AG04450 (cell line): ENCODE results near the gene BTBD3. TPM values are rescaled to one million over a fixed set of nuclear protein-coding genes. Genes with fewer than 3 reads are reported as not detected.

ENCODE experiments used
- CTCF ChIA-PET: fragments of 300-600, 350-600 bp; formaldehyde crosslinking; extraction: SDS; loops from one replicate; lab custom pipeline; 2022; ENCODE audit warnings: antibody characterized with exemption, inconsistent platforms; lab: Charles Lee
- POLR2A ChIA-PET: fragments of 350-600 bp; formaldehyde crosslinking; extraction: SDS; loops from one replicate; lab custom pipeline; 2021; ENCODE audit warnings: antibody characterized with exemption, inconsistent platforms; lab: Yijun Ruan, JAX
- DNase-seq: peaks from one replicate; pipeline ENCODE4 v3.0.0-alpha.2; 2011; ENCODE audit warnings: low read depth, low spot score
- H3K27ac ChIP-seq: one replicate; pipeline ENCODE4 v1.5.1; 2012; ENCODE audit warnings: low read depth, low read length, control low read depth
- H3K27me3 ChIP-seq: one replicate; pipeline ENCODE4 v1.6.0; 2012; ENCODE audit warnings: low read length; ENCODE audit not compliant: control insufficient read depth, insufficient read depth
- H3K4me3 ChIP-seq: 2 replicates; pipeline ENCODE4 v1.5.1; 2011; ENCODE audit warnings: mild to moderate bottlenecking, low read depth, low read length, control low read depth
- H3K9me3 ChIP-seq: 2 replicates; pipeline ENCODE4 v1.5.1; 2012; ENCODE audit warnings: low read length; ENCODE audit not compliant: control insufficient read depth, insufficient read depth
- polyA plus RNA-seq: library from polyadenylated mRNA; depleted of rRNA; stranded (reverse); fragments of >200 nt; gene quantifications from 2 replicates; pipeline ENCODE4 v1.2.3, GENCODE V29; 2011
- TF ChIP-seq, protein P1 (sequence below): IDR thresholded peaks from 2 replicates; pipeline ENCODE4 v1.5.1; 2011; ENCODE audit warnings: low read depth, low read length, control low read depth, inconsistent platforms

The BTBD3 gene
- polyA plus RNA-seq, 1 experiment: 55.5 TPM

DNA sequence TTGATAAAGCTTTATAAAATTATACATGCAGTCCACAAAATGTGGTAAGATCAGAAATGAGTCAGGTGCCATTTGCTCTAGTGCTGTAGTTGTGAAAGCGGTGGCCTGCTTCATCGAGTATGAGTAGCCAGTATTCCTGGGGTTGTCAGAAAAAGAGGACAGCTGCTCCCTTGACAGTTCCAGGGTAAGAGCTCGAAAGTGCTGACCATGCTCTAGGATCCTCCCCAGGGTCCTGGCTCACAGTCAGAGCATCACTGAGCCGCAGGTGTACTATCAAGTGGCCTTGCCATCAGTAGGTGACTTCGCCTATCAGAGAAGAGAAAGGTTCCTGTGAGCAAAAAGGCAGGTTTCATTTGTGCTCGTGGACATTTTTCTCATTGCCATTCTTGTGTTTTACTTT is 3.6 kb downstream of the BTBD3 start:
- no peaks in the 10 kb centered on the region for H3K9me3 ChIP-seq
- no peak for DNase-seq
- ChIA-PET CTCF (interaction anchor here (1.7 kb wide), 1 partner anchor 9 kb away, joined by 8 read pairs; no protein-coding TSS in a partner anchor), POLR2A (no interaction called here)
- no peak overlapping the region for H3K27ac ChIP-seq
- no peak overlapping the region for H3K4me3 ChIP-seq
- no peaks in the 10 kb centered on the region for H3K27me3 ChIP-seq
- TF ChIP-seq, protein P1, sequence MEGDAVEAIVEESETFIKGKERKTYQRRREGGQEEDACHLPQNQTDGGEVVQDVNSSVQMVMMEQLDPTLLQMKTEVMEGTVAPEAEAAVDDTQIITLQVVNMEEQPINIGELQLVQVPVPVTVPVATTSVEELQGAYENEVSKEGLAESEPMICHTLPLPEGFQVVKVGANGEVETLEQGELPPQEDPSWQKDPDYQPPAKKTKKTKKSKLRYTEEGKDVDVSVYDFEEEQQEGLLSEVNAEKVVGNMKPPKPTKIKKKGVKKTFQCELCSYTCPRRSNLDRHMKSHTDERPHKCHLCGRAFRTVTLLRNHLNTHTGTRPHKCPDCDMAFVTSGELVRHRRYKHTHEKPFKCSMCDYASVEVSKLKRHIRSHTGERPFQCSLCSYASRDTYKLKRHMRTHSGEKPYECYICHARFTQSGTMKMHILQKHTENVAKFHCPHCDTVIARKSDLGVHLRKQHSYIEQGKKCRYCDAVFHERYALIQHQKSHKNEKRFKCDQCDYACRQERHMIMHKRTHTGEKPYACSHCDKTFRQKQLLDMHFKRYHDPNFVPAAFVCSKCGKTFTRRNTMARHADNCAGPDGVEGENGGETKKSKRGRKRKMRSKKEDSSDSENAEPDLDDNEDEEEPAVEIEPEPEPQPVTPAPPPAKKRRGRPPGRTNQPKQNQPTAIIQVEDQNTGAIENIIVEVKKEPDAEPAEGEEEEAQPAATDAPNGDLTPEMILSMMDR: no peak

DNA sequence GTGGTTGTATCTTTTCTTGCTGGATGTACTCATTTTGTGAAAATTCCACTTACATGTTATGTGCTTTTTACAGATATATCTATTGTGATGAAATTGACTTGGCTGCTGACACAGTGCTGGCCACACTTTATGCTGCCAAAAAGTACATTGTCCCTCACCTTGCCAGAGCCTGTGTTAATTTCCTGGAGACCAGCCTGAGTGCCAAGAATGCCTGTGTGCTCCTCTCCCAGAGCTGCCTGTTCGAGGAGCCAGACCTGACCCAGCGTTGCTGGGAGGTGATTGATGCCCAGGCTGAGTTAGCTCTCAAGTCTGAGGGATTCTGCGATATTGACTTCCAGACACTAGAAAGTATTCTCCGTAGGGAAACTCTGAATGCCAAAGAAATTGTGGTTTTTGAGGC is 4.9 kb downstream of the BTBD3 start:
- no peak overlapping the region for H3K27ac ChIP-seq
- TF ChIP-seq, protein P1: no peak
- DNase-seq: no peak
- no peaks in the 10 kb centered on the region for H3K27me3 ChIP-seq
- no peak overlapping the region for H3K4me3 ChIP-seq
- ChIA-PET POLR2A (no interaction called here), CTCF (no interaction called here)
- no peaks in the 10 kb centered on the region for H3K9me3 ChIP-seq

DNA sequence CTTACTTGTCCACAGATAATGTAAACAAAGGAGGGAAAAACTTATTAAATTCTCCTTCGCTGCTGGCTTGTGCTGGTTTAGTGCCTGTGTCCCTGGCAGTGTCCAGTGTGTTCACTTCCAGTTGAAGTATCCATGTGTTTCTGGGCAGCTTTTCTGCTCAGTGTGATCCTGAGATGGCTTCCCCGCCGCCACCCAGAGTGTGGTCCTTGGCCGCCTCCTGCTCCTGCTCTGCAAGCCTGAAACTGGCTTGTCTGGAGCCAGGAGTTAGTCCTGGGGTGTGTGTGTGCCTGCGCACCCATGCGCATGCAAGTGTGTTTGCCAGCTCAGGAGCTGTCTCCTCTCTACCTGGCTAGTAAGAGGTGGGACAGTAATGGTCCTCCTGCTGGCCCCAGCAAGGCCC is 7.2 kb downstream of the BTBD3 start:
- CTCF ChIA-PET: interaction anchor here (1.2 kb wide), 1 partner anchor 12 kb away, joined by 5 read pairs; no protein-coding TSS in a partner anchor
- no peaks in the 10 kb centered on the region for H3K9me3 ChIP-seq
- POLR2A ChIA-PET: no interaction called here
- TF ChIP-seq, protein P1: no peak
- H3K27ac ChIP-seq: no peak overlapping the region
- no peak overlapping the region for H3K4me3 ChIP-seq
- DNase-seq: no peak
- no peaks in the 10 kb centered on the region for H3K27me3 ChIP-seq

DNA sequence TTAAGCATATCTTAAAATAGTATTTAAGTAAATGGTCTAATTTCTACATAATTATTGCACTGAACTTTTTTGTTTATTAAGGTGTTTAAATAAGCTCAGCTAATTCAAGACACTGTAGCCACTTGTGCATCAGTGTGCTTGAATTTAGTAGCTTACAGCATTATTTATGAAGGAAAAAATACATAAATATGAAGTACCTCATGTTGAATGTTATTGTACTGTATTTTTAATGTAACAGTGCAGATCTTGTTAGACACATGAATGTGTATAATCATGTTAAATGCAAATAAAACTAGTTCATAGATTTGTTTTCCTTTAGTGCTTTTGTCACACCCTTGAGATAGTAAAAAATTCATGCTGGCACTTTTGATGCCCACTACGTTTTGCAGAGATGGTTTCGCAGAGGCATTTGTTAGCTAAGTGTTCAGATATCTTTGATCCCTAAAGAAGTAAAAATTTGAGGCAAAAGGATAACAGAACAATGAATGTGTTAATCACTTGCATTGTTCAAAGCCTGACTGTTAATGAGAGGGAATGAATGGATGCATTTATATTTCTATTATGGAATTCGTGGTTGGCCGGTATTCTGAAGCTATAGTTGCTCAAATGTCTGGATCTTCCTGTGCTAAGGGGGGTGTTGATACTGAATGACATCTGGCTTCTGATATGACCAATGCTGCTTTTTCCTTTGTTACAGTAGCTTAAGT is 8.8 kb downstream of the BTBD3 start:
- POLR2A ChIA-PET: no interaction called here
- no peak overlapping the region for H3K4me3 ChIP-seq
- no peak overlapping the region for H3K27ac ChIP-seq
- CTCF ChIA-PET: interaction anchor here (0.9 kb wide), 1 partner anchor 13 kb away, joined by 3 read pairs; no protein-coding TSS in a partner anchor
- H3K9me3 ChIP-seq: no peaks in the 10 kb centered on the region
- DNase-seq: no peak
- H3K27me3 ChIP-seq: no peaks in the 10 kb centered on the region
- TF ChIP-seq, protein P1: no peak

DNA sequence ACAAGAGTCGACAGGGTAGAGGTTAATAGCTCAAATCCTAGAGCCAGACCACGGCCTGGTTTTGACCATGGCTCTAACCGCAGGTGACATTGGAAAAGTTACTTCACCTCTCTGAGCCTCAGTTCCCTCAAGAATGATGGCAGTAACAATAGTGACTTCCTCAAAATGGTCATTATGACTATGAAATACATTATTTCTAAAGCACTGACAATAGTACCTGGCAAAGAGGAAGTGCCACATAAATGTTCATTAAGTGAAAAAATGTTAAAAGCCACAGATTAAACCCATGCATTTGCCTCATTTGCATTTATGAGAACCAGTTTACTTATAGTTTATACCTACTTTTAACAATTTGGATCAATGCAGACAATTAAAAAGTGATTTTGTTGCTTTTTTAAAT is 12.3 kb downstream of the BTBD3 start:
- Histone ChIP-seq H3K9me3 (no peaks in the 10 kb centered on the region), H3K27me3 (no peaks in the 10 kb centered on the region), H3K27ac (no peak overlapping the region), H3K4me3 (no peak overlapping the region)
- TF ChIP-seq, protein P1: no peak
- DNase-seq: no peak
- POLR2A ChIA-PET: no interaction called here
- CTCF ChIA-PET: no interaction called here
